ENCODE measurements around the gene TAX1BP3.

TAX1BP3 gene

DNA sequence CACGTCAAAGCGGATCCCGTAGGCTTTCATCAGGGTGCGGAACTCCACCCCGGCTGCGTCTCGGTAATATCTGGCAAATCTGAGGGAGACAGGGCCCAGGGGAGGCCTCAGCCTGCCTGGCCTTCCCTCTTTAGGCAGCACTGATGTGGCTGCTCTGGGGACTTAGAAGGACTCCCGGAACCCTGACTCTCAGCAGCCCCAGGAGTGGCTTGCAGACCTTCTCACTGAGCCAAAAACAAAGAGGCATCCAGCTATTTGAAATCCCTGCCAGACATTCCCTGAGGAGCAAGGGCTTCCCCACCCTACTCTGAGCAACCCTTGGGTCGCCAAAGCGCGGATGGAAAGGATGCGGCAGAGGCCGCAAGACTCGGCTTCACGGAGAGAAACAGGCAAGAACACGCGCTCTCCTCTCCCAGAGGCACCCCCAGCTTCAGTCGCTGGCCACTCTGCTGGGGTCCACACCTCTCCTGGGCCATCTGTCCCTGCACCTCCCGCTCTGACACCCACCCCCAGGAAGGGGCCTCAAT is 19.7 kb upstream of the TAX1BP3 start:
- no peak for DNase-seq

DNA sequence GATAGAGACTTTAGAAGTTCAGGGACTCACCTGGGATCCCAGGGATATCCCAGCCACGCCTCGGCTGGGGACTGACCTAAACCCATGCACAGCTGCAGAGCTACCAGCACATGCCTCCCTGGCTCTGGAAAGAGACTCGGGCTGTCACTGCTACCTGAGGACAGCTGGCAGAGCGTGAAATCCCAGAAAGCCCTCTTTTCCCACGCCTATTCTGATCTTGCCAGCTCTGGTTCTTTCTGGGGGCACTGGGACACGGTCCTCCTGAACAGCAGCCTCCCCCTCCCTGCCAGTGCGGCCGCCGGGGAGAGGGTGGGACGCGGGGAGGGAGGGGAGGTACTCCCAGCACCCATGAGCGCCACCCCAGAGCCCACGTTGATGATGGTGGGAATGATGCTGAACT is 16.8 kb upstream of the TAX1BP3 start:
- no peak for DNase-seq

DNA sequence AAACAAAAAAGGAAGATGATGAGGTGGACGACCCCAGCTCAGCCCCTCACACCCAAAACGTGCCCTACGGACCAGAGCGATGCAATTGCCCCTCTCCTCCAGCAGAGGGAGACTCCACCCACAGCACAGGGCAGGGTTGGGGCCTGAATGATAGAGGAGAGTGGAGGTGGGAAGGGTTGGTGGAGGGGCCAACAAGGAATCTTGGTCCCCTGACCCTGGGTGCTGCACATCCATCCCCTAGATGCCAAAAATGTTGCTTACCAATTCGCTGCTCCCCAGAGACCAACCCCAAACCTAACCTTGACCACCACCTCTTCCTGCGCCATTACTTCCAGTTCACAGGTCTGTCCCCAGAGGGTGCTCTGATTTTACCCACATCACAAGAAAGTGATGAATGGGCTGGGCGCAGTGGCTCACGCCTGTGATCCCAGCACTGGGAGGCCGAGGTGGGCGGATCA is 14.7 kb upstream of the TAX1BP3 start:
- peak; percentile 82 for DNase-seq

DNA sequence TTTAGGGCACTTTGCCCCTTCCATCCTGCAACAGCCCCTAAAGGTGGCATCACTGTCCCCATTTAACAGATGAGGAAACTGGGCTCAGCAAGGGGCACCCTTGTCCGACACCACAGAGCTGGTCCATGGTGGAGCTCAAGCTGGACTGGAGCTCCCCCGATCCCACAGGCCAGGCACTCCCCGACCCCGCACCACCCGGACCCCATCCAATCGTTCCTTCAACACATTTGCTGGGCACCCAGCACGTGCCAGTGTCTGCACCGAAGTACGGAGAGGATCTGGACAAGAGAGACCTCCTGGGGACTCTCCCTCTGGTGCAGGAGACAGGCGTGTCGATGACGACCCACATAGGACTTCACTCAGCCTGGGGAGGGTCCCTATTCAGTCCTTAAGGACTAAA is 13.7 kb upstream of the TAX1BP3 start:
- no peak for DNase-seq

DNA sequence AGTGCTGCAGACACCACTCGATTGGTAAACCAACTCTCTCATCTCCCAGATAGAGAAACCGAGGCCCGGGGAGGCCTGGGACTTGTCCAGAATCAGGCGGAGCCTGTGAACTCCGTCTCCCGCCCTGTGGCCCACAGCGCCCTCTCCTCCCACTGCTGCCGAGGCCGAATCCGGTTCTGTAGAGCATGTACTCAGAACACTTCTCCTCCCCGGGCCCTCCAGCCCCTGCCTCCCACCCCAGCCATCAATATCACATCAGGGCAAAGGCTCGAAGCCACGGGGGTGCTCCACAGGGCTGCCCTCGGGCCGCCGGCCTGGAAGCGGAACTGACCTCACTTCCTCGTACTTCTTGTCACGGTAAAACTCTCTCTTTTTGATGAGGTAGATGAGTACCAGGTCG is 13.2 kb upstream of the TAX1BP3 start:
- no peak for DNase-seq

DNA sequence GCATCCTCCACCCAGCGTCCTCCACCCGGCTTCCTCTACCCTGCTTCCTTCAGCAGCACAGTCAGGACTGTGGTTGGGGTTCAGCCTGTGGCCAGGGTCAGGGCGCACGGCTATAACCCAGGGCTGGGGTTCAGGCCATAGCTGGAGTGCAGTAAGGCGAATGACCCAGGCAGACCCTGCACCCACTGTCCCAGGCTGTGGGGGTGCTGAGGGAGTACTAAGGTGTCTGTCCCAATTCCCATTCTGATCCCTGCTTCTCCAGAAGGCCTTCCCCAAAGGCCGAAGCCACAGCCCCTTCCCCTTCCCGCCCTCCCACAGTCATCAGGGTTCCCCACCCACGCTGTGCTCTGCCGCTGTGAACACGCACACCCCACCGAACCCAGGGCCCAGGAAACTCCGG is 12.7 kb upstream of the TAX1BP3 start:
- DNase-seq = no peak

DNA sequence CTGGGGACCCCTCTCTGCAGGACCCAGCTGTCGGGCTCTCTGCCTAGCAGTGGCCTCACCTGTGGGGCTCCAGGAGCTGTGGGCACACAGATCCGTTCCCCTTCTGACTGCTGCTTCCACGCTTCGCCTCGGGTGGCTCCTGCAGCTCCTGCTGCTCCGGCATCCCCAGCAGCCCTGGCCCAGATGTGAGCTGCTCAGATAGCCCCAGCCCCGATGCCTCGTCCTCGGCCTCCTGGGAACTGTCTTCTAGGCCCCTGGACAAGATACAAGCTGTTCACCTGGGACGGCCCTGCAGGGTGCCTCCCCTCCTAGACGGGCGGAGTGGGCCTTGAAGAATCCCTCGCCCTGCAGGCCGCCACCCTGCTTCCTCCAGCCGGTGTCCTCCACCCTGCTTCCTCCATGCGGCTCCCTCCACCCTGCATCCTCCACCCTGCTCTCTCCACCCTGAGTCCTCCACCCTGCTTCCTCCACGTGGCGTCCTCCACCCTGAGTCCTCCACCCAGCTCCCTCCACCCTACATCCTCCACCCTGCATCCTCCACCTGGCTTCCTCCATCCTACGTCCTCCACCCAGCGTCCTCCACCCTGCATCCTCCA is 11.3 kb upstream of the TAX1BP3 start:
- DNase-seq = peak; percentile 31

DNA sequence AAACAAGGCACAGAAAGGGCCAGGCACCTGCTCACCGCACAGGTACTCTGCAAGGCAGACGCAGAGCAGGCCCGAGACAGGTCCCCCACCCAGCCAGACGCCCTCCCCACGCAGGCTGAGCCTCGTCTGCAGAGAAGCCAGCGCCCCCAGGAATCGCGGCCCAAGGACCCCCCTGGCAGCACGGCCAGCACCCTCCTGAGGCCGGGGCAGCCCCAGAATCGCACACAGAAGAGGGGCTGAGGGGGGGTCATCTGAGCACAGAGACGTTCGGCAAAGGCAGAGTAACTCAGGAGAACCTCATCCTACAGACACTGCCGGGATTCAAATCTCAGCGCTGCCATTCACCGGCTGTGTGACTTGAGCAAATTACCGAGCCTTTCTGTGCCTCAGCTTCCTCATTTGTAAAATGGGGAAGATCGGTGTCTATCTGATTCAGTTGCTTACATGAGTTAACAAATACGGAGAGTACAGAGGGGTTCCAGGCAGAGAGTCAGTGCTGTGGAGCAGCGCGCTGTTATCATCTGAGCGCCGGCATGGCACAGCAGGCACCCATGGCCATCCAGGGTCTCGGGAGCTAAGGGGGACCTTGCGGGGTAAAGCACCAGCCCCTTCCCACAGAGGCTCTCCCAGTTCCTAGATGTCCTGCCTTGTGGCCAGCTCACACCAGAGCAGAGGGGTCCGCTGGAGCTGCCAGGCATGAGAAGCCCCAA is 10.6 kb upstream of the TAX1BP3 start:
- peak; percentile 39 for DNase-seq

DNA sequence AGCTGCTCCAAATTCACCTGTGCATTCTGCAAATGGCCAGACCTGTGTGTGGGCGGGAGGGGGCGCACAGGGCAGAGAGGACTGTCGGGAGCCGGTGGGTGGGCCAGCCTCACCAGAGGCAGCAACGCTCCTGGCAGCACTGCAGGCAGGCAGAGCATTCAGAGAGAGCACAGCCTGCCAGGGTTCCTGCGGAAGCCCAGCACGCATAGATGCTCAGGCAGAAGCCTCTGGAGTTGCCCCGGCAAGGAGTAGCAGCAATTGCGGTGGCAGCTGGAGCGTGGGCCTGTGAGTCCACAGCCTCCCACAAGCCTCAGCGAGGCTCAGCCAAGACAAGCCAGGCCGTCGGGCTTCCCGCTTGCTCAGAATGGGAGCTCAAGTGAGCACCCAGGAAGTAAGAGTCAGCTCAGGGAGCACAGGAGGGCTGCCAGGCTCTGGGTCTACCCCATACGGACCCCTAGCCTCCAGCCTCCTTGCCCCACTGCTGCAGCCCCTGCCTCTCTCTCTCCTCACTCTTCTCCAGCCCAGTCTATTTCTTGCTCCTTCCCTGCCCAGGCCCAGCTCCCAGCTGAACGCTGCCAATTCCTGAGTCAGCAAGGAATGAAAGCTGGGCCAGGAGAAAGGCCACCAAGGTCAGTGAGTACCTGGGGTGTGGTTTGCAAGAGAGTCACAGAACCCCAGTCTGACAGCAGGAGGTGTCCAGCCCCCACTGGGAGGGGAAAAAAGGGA is 9.9 kb upstream of the TAX1BP3 start:
- no peak for DNase-seq

DNA sequence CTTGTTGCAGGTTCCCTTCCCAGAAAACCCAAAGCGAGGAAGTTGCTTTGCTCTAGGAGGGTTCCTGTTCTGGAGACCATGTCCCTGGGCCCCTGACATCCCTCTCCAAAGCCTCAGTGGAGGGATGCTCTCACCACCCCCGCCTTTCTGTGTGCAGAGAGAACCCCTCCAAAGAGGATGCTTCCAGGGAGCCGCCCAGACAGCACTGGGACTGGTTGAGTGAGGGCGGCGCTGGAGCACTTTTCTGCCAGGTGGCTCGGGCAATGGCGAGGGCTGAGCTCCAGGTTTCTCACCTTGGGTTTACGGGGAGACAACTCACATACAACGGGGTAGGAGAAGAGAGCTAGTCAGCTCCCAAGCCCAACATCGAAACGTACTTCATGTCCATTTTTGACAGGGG is 7.5 kb upstream of the TAX1BP3 start:
- no peak for DNase-seq

DNA sequence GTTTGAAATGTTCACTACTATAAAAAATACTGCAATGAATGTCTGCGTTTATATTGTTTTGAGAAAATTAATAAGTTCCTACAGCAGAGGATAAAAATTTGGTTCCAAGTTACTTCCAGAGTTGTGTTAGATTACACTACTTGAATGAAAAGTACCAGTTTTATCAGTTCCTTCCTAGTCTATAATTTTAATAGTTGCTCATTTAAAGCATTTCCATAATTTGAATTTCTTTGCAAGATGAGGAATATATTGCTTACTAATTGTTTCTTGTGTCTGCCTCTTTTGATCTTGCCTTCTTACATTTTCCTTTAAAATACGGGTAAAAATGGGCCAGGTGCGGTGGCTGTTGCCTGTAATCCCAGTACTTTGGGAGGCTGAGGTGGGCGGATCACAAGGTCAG is 4.2 kb upstream of the TAX1BP3 start:
- no peak for DNase-seq

DNA sequence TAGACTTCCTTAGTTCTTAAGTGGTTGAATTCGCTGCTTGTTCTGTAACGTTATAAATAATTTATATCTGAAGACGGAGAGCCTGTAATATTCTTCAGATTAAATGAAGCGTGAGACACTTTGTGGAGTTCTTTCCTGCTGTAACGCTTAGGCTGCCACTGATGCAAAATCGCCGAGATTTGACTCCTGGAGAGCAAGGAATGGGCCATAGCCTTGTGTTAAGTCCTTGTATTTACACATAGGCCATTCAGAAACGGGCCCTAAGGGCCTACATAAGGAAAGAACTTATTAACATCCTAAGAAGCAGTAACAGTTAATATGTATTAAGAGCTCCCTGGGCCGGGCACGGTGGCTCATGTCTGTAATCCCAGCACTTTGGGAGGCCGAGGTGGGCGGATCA is 1.2 kb upstream of the TAX1BP3 start:
- DNase-seq = peak; percentile 22

DNA sequence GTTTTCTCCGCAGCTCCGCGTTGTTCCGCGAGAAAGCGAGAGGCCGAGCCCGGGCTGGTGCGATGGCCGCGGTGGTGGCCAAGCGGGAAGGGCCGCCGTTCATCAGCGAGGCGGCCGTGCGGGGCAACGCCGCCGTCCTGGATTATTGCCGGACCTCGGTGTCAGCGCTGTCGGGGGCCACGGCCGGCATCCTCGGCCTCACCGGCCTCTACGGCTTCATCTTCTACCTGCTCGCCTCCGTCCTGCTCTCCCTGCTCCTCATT is 638 bp upstream of the TAX1BP3 start:
- DNase-seq = no peak

DNA sequence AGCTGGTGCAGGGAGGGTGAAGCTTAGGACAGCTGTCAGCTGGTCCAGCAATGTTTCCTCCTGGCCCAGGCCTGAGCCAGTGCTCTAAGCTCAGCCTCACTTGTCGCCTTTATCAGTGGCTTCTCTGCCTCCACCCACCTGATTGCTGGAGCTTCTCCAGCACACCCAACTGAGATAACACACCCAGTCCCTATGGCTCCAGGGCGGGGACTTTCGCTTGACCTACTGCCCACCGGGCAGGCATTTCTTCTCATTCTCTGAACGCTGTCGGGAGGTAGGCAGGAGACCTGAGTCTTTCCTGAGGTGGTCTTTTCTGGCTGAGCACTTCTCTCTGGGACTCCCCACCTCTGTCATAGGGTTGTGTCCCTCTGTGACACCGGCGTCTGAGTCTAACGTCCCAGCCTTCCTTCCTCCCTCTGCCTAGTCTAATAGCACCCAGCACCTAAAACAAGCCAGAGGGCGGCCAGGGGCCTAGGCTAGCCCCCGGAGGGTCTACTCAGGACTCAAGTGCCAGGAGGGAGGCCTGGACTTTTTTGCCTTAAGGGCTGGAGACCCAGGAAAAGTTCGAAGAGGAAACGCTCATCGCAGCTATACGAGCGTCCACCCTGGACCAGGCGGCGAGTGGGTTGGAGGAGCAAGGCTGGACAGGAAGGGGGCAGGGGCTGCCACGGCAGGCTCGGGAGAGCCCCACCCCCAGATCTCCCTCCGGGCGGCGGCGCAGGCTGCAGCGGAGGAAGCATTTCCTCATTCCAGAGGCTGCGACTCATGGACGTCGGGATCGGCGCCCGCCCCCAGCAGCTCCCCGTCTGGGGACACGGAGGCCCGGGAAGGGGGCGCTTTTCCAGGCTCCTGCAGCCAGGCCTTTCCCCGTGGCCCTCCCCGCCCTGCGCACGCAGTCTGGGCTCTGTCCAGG is 756 bp downstream of the TAX1BP3 start:
- peak; percentile 81 for DNase-seq

DNA sequence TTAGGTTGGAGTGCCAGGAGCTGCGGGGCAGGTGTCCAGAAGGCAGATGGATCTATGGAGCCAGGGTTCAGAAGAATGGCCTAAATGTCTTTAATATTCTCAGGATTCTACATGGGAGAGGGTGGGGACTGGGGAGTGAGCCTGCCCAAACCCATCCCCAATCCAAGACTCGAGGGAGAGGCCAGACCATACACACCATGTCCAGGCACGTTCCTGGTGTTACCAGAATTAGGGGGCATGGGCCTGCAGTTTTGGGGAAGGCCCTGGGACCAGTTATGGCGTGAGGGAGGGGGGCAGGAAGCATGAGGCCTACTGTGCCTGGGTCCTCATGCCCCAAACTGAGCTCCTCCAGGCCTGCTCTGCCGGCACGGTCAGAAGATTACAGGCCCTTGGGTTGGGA is 1.9 kb downstream of the TAX1BP3 start:
- no peak for DNase-seq

DNA sequence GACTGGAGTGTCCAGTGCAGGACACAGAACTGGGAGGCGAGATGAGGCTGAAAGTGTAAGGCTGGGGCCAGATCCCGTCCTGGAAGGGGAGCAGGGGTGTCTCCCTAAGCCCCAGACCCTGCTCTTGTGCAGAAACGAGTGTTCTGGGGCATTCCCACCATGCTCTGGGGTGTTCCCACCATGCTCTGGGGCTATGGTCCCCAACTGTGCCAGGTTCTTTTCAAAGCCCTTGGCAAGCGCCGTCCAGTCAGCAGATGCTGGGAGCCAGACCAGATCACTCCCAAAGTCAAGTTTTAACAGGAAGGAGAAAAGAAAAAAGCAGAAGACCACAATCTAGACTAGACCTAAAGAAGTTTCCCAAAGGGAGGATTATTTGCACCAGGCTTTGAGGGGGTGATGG is 2.5 kb downstream of the TAX1BP3 start:
- no peak for DNase-seq

DNA sequence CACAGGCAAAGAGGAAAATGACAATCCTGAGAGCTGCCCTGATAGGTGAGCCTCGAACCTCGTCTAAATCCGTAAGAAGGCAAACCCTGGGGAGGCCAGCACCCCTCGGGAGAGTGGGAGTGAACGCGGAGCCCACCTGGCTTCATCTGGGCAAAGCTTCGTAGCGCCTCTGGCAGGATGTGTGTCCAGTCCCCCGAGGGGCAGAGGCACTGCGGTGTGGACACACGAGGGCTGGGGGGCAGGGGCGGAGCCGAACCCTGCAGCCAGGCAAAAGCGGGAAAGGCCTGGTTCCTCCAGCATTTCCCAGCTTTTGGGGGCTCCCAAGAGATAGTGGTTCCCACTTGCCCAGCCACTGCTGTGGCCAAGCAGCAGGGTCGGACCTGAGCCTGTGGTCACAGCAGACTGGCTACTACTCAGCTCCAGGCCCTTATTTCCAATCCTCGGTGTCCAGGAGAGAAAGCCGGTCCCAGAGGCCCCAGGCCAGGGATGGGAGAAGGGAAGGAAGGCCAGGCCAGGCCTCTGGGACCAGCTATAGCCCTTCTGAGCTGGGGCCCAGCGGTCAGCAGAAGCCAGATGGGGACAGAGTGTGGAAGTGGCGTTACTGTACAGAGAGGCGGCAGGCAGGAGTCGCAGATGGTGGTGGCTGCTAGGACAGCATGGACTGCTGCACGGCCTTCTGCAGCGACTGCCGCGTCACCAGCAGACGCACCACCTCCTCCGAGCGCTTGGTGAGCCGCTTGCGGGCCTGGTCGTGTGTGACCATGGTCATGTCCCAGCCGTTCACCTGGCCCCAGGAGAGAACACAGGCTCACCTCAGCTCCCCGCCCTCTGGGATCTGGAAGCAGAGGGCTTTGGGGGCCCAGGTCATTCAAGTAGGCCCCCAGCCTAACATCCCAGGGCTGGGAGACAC is 5.0 kb downstream of the TAX1BP3 start:
- no peak for DNase-seq

DNA sequence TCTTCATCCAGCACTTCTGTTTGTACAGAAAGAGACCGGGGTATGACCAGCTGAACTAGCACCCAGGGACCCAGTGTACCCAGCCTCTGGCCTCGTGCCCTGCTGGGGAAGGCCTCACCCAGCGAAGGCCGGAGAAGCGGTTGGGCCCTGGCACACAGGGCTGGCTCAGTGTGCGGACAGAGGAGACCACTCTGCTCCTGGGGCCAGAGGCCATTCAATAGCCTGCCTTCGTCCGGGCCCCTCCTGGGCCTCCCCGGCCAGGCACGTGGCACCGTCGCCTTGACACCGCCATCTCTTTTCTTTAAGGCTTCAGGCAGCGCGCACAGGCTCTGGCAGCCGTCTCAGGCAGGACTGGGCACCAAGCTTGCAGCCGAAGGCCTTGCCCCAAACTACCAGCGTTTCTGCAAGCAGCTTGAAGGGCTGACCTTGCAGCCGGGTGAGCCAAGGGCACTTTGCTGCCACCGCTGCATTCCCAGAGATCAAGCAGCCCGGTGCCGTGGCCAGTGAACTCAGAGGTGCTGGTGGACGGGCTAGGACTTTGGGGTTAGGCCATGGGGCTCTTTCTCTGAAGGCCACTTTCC is 8.0 kb downstream of the TAX1BP3 start:
- no peak for DNase-seq

DNA sequence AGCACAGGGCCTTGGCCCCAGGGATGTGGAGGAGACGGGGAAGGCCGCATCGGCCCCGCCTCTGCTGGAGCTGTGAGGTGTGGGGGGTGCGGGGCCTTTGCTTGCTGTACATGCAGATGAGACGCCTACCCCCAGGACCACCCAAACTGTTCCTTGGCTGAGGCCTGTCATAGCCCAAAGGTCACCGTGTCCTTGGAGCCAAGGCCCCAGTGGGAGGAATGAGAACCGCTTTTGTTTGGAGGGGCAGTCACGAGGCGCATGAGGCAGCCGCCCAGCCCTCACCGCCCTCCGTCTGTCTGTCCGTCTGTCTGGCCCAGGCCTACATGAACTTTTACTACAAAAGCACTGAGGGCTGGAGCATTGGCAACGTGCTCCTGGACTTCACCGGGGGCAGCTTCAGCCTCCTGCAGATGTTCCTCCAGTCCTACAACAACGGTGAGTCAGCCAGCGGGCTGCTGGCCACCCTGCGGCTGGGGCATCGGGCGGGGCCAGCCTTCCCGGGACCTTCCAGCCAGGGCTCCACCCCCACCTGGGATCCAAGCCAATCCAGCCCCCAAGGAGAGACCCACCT is 8.8 kb downstream of the TAX1BP3 start:
- no peak for DNase-seq

DNA sequence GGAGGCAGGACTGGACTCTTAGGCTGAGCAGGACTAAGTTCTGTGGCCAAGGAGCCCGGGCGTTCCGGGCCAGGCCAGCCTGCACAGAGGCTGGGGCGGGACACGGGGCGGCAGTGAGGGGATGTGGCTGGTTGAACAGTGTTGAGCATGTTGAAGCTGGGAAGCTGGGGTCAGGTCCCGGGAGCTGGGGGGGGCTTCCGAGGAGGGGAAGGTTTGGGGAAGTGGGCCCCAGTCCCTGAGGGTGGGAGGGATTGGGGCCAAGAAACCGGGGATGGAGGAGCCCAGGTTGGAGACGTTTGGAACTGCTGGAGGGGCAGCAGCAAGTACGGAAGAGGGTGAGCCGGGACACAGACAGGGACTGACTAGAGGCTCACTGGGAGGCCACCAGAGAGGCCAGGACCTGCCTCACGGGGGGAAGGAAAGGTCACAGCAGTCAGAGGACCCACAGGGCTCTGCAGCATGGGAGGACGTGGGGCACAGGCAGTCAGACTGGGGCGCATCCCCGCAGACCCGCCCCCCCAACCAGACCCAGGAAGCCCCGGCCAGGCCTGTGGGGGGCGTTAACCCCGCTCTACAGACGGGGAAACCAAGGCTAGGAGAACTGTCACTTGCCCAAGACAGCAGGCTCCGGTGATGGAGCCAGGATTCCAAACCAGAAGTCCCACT is 9.5 kb downstream of the TAX1BP3 start:
- DNase-seq = no peak
